Raji (cell line): ENCODE data around the gene GDNF.

Experiments
- POLR2A ChIP-seq: IDR thresholded peaks from 2 replicates; pipeline ENCODE4 v1.6.1; 2011; ENCODE audit warnings: low read depth, low read length, control low read depth; ENCODE audit not compliant: insufficient read depth

The GDNF gene

DNA sequence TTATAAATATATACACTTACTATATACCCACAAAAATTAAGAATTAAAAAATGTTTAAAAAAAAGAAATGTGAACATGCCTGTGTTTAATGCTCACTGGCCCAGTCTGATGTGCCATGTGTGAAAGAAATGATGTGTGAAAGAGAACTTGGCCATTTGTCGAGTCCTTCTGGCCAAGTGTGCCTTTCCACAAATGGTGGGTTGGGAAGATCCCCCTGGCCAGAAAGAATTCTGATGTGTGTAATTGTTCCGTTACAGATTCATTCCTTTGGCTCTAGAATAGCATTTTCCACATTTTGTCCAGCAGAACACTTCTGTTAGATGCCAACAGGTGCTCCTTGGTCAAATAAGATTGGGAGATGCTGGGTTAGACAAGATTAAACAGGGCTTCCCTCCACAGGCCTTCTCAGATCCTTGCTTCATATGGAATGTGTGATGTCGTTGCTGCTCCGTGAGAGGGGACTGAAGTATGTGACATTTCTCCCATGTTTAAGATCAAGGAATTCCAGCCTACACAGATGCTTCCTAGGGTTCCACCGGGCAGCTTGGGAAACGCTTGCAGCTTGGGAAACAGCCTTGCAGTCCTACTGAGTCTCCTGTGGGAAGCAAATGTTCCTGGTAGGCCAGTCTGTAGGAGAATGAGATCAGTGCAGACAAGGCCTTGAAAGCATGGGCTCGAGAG, 32.1 kb downstream of the GDNF start:
- TF ChIP-seq POLR2A: no peak

DNA sequence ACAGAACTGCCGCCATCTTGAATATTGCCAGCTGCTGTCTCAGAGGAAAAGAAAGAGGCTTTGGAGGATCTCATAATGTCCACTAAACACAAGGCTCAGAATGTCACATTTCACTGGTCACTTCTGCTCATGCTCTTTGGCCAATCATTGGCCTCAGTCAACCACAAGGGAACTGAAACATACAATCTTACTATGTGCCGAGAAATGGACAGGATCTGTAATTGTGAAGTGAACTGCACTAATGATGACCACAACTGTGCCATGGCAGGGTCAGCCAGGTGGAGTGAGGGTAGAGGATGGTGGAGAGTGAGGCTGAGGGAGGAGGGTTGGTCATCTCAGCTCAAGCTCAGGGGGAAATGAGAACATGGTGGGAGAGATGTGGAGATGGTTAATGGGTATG, 32.8 kb downstream of the GDNF start:
- TF ChIP-seq POLR2A: no peak

DNA sequence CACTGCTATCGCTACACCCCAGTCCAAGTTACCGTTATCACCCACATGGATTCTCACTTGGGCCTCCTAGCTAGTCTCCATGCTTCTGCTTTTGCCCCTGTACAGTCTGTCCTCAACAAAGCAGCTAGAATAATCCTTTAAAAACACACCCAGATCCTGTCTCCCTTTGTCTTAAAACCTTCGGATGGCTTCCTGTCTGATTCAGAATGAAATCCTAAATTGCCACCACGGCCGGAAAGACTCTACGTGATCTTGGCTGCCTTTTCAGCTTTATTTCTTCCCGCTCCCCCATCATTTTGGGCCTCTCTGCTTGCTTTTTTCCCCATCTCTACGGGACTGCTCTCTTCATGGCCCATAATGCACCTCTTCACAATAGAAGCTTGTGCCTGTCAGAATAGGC, 33.4 kb downstream of the GDNF start:
- no peak for TF ChIP-seq POLR2A

DNA sequence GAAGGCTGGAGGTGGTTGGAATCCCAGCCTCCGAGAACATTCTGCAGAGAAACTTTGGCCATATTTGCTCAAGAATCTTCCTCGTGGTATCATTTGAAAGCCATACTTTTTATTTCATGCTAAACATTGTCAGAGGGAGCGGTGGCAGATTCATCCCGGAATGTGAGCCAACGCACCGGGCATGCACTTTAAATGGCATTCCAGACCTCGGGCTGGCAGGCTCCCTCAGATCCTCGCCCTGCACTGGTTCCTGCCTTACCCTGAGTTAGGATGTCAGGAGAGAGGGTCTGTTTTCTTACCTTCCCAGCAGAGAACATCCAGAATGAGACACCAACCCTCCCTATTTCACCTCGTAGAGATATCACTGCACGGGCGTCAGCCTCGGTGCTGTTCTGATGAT, 33.8 kb downstream of the GDNF start:
- no peak for TF ChIP-seq POLR2A

DNA sequence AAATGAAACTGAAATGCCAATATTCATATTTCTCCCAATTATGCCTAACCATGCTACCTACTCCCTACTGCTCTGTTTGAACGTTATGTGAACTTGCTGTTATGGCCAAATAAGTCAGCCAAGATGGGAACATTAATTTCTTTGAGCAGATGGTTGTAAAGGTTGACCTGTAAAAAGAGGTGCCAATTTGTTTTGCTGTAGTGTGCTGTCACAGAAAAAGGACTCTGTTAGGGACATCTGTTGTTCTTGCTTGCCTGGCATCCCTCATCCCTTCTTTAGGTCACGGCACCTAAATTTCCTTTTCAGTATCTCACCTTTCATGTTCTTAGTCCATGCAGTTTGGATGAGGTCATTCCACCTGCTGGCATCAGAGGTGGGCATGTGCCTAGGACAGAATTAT, 35.4 kb downstream of the GDNF start:
- TF ChIP-seq POLR2A: no peak

DNA sequence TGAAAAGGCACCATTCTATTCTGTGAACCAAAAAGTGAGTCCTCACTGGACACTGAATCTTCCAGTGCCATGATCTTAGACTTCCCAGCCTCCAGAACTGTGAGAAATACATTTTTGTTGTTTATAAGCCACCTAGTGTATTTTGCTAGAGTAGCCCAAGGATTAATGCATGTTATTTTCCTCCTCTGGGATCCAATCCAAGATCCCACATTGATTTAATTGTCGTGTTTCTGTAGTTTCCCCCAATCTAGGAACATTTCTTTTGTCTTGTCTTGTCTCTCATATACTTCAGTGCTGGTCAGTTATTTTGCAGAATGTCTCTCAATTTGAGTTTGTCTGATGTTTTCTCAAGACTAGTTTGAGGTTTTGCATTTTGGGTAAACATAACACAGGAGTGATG, 36.4 kb downstream of the GDNF start:
- TF ChIP-seq POLR2A: no peak

DNA sequence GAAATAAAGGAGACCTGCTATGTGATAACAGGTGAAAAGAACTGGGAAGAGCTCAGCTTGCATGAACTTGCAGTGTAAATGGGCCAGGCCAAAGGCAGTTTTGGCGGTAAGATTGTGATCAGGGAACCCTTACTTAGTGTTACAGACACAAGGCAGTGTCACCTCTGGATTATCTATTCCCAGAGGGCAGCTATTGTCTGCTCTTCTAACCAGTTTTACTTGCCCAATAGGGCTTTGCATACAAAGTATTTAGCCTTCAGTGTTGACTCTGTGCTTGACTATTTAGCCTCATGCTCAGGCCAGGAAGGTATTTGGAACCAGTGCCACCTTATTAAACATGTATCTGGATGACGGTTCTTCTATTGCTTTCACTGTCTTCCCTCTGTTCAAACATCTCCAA, 38.3 kb downstream of the GDNF start:
- no peak for TF ChIP-seq POLR2A

DNA sequence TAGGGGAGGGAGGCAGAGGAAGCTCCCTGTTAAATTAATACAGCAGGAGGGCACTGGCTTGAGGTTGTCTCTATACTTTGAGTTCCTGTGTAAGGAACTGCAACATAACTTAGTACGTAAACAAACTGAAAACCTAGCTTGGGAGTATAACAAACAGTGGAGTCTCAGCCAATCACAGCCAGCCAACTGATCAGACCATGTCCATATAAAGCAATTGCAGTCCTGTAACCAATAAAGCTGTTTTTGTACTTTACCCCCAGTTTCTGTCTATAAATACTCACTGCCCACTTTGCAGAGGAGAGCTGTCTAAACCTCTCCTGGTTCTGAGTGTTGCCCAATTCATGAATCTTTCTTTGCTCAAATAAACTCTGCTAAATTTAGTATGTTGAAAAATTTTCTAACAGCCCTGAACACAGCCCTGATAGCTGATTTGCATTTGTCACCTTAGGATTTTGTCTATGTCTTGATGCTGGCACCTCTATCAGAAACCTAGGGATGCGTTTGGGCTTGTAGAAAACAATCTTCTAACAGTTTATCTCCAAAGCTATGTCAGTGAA, 39.9 kb downstream of the GDNF start:
- no peak for TF ChIP-seq POLR2A

DNA sequence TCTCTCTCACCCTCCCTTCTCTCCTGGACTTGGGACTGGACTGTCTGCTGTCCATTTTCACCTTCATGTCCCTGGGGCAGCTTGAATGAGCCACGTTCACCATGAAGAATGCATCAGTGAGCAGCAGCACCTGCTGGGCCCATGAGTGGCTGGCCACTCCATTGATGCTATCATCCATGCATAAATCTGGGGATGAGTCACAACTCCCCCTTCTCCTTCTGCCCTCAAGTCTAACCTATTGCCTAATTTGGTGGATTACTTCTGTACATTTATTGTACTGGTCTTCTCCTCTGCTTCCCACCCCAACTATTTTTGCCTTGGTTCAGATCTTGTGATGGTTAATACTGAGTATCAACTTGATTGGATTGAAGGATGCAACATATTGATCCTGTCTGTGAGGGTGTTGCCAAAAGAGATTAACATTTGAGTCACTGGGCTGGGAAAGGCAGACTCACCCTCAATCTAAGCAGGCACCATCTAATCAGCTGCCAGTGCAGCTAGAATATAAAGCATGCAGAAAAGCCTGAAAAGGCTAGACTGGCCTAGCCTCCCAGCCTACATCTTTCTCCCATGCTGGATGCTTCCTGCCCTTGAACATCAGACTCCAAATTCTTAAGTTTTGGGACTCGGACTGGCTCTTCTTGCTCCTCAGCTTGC, 46.7 kb downstream of the GDNF start:
- no peak for TF ChIP-seq POLR2A

DNA sequence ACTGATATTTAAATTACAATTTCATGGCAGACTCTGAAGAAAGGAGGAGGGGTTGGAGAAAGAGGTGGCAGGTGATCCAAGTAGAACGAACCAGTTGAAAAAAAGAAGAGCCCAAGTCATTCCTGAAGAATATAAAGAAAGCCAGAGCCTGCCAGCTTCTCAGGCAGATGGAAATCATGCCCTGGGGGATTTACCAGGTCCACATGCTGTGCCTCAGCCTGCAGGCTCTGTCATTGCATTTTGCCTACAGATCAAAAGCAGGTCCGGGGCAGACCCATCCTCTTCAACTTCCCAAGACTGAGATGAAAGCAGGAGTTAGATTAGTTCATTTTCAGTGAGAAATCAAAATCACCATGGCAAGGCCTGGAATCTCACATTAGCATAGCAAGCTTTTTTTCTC, 48.5 kb downstream of the GDNF start:
- TF ChIP-seq POLR2A: no peak

DNA sequence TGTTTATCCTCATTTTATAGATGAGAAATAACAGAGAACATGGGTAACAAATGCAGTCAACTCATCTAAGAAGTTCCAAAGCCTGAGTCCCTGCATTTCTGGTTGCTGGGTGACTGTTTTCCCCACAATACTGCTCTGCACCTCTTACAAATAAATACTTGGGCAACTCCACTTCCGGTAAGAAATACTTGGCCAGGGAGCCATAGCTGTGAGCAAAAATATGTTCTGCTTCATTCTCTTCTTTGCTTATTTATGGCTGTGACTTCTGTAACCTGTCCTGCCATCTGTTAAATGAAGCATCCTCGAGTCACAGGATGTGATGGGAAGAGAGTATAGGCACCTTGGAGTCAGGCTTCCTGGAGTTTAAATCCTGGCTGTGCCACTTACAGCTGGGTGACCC, 49.9 kb downstream of the GDNF start:
- no peak for TF ChIP-seq POLR2A

DNA sequence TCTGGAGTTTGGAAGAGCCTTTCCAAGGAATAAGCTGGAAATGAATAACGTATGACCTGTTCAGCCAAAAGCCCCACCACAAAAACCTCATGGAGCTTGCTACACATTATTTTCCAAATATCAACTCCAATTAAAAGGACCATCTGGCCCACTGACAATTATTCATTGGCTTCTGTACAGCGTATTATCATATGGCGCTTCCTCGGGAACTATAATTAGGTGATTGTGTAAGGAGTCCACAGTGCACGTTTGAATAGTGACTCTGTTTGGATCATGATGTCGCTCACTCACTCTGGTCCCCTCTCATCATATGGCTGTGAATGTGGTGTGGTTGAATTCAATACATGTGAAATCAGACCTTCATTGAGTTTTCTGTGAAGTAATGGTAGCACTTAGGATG, 52.1 kb downstream of the GDNF start:
- no peak for TF ChIP-seq POLR2A

DNA sequence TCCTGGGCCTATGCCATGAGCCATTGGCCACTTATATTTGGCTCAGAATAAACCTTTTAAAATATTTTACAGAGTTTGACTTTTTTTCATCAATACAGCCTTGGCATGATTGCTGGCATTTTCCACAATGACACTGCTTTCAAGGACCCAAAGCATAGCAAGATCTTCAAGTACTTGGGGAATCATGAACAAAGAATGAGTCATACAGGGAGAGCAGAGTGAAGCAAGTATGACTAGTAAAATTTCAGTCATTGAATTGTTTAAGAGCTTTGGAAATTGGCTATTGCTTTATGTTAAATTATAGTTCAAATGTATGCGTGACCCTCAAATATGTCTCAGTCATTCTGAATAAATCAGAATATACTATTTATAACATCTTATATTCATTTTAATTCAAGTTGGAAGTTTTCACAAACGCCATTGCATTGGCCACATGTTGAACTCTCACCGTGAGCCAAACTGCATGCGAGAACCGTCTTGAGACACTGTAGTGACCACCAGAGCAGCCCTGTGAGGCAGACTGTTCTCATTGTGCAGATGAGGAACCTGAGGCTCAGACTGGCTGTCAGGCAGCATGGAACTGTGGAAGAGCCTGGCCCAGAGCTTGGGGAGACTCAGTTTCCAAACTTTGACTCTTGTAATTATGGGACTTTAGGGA, 52.9 kb downstream of the GDNF start:
- no peak for TF ChIP-seq POLR2A

DNA sequence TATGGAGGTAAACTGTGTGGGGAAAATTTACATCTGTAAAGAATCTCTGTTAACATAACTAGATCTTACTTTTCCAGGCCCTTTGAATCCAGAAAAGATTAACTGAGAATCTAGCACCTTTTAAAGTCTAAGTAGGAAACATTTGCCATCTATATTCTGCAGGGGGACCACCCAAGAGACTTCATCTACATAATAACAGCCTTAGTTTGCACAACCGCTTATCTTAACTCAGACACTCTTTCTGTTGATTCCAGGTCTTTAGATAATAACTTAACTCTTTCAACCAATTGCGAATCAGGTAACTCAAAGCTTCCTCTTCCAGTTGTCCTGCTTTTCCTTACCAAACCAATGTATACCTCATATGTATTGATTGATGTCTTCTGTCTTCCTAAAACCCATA, 53.4 kb downstream of the GDNF start:
- no peak for TF ChIP-seq POLR2A

DNA sequence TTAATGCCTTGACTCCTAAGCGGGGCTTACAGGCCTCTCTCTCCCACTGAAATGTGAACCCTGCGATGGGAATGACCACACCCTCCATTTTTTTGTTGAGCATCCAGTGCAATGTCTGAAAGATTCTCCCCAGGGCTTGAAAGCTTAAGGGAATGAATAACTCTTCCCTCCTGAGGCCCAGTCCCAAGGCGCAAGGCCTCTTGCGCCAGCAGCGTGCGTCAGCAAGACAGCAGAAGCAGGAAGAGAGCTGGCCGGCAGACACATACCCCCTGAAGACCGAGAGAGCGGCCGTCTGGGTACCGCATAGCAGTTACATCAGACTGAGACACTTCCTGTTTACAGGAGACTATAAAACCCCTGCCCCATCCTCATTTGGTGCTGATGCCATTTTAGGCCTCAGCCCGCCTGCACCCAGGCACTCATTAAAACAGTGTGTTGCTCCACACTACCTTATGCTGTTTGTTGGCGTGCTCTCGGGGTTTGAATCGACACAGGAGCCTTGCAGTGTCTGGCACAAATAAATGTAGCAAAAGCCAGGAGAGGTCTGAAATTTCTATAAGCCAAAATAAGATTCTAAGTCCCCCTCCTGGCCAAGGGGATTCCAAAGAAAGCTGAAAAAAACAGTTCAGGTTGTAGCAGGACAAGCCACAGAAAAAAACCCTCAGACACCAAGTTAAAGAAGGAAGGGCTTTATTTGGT, 62.3 kb downstream of the GDNF start:
- TF ChIP-seq POLR2A: no peak

DNA sequence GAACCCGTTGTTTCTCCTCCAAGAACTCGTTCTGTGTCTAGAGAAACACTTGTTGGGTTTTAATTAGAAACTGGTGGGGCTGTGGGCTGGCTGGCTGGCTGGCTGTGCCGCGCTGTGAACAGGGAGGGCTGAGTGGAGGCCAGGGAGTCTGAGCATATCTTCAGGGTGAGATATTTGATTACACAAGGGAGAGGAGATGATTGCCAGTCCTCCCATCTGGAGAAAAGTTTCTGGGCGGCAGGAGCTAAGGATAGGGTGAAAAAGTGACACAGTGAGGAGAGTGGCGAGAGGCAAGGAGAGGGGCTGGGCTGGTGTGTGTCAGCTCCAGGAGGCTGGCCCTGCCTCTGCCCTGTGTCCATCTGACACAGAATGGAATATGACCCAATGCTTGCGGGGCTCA, 63.0 kb downstream of the GDNF start:
- no peak for TF ChIP-seq POLR2A

DNA sequence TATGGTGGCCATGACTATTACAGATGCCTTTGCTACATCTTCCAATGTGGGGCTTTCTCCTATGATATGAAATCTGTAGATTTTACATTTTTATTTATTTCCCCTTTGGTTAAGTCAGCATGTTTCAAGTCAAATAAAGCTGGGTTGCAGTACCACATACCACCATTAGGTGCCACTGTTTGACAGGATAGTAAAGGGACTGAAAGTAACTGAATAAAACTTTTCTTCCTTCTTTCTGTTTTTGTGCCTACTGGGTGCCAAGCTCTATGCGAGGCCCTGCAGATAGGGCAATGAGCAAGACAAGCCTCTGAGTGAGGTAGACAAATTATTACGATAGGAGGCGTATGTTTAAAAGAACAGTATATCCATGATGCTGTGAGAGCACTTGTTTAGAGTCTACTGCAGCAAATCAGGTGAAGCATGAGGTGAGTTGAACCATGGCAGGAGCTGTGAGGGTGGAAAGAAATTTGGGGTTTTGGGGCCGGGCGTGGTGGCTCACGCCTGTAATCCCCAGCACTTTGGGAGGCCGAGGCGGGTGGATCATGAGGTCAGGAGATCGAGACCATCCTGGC, 64.8 kb downstream of the GDNF start:
- TF ChIP-seq POLR2A: no peak
